Retinal pigment epithelial cell (primary cell): ENCODE results near the gene PREX1.

Source experiments
- DNase-seq: peaks from one replicate; pipeline ENCODE4 v3.0.0-alpha.2; 2010; ENCODE audit warnings: low read depth
- H3K4me3 ChIP-seq: 2 replicates; pipeline ENCODE4 v1.5.1; 2011; ENCODE audit warnings: mild to moderate bottlenecking, low read length, control low read depth, moderate library complexity
- TF ChIP-seq, protein P1 (sequence below): conservative IDR thresholded peaks from 2 replicates; pipeline ENCODE4 v1.5.1; 2011; ENCODE audit warnings: low read depth, low read length, control low read depth, inconsistent platforms

Gene PREX1

DNA sequence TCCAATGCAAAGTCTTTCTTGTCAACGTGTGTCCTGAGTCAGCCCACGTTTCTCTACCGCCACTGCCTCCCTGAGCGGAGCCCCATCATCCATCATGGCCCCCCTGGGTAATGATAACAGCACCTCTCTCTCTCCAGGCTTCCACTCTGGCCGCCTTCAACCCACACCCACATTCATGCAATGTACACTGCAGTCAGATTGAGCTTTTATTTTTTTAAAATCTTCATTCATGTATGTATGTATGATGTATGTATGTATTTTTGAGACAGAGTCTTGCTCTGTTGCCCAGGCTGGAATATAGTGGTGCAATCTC lies 245.2 kb downstream of the PREX1 start:
- TF ChIP-seq, protein P1, sequence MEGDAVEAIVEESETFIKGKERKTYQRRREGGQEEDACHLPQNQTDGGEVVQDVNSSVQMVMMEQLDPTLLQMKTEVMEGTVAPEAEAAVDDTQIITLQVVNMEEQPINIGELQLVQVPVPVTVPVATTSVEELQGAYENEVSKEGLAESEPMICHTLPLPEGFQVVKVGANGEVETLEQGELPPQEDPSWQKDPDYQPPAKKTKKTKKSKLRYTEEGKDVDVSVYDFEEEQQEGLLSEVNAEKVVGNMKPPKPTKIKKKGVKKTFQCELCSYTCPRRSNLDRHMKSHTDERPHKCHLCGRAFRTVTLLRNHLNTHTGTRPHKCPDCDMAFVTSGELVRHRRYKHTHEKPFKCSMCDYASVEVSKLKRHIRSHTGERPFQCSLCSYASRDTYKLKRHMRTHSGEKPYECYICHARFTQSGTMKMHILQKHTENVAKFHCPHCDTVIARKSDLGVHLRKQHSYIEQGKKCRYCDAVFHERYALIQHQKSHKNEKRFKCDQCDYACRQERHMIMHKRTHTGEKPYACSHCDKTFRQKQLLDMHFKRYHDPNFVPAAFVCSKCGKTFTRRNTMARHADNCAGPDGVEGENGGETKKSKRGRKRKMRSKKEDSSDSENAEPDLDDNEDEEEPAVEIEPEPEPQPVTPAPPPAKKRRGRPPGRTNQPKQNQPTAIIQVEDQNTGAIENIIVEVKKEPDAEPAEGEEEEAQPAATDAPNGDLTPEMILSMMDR: no peak
- no peak for DNase-seq
- no peak overlapping the region for H3K4me3 ChIP-seq

DNA sequence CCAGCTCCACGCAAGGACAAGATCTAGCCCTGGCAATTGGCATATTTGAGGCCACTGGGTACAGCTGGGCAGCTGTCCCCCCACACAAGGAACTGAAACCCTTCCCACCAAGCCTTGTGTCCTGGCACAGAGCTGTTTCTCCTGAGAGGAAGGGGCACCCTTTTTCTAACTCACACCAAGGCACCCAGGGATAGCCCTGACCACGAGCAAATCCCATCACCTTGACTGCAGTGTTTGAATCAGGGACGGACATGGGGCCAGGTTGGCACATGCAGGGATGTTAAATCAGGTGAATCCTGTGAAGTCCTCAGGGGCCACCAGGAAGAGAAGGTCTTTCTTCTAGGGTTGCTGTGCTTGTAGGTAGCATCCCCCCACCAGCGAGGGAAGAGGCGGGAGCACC lies 246.6 kb downstream of the PREX1 start:
- TF ChIP-seq, protein P1: no peak
- H3K4me3 ChIP-seq: no peak overlapping the region
- DNase-seq: no peak

DNA sequence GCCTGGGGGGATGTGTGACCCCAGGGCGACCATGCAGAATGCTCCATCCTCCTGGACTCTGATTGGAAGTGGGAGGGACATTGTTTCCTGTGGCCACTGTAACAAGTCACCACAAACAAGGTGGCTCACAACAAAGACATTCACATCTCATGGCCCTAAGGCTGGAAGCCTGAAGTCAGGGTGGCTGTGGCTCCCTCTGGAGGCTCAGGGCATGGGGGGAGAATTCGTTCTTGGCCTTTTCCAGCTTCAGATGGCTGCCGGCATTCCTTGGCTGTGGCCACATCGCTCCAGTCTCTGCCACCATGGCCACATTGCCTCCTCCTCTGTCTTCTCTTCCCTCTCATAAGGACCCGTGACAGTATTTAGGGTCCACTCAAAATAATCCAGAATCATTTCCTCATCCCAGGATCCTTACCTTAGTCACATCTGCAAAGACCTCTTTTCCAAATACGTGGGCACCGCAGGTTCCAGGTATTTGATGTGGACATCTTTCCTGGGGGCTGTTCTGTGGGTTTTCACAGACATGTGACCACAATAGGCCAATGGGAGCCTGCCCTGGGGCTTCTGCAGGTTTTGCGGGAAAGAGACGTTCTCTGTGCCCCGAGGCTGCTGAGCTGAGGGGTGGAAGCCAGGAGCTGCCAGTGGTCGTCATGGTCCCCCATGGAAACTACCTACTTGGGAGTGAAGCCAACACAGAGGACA lies 249.3 kb downstream of the PREX1 start:
- no peak for DNase-seq
- H3K4me3 ChIP-seq: no peak overlapping the region
- TF ChIP-seq, protein P1: peak; percentile 14

DNA sequence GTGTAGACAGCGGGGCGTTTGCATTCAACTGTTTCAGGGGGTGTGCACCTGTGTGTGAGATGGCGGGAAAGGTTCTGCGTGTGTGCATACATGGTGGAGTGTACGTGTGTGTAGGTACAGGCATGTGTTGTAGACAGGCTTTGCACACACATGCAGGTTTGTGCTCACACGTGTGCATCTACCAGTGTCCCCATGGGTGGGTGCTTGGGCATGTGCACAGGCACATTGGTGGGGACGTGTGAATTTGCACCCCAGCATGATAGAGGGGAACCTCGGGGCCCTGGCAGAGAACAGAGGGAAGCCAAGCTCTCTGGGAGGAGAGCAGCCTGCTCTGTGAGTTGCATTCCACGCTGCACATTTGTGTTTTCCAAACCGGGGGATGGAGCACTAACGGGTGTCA lies 250.2 kb downstream of the PREX1 start:
- no peak overlapping the region for H3K4me3 ChIP-seq
- TF ChIP-seq, protein P1: no peak
- DNase-seq: no peak

DNA sequence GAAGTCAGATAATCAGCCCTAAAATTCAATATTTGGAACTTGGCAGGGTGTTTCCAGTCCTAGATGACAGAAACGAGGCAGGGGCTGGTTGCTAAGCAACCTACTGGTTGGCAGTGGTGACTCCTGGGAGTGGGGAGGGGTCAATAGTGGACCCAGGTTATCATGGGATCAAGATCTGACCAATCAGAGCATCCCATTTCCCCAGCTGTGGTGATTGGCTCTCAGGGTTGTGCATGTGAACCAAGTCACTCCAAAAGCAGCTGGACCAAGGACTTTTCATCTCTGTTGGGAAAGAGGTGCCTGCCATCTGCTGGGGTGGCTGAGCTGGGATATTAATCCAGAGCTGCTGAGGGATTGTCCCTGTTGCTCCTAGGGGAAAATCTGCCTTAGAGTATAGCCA lies 253.4 kb downstream of the PREX1 start:
- no peak for DNase-seq
- TF ChIP-seq, protein P1: no peak

More for the DNA sequence above, 253.4 kb downstream of the PREX1 start:
- no peak overlapping the region for H3K4me3 ChIP-seq
